ENCODE measurements around the gene MFSD1.

The MFSD1 gene

GRCh38 chr3:158808697-158809096, 6.8 kb downstream of the MFSD1 start:
- no peak for TF ChIP-seq CTCF (IDR thresholded peaks at IDR 0.05; ENCODE audit: low read depth, low read length, missing control alignments)
- DNase-seq (ENCODE audit: low read depth): no peak
- H3K4me3 ChIP-seq (ENCODE audit: low read depth, low read length): no peak overlapping the region

- no peak overlapping the region for H3K4me3 ChIP-seq (ENCODE audit: low read depth, low read length)
- TF ChIP-seq CTCF (IDR thresholded peaks at IDR 0.05; ENCODE audit: low read depth, low read length, missing control alignments): no peak
- no peak for DNase-seq (ENCODE audit: low read depth)
These were observed 7.8 kb downstream of the MFSD1 start for GRCh38 chr3:158809642-158810041.

GRCh38 chr3:158810823-158811724, 9.2 kb downstream of the MFSD1 start:
- TF ChIP-seq CTCF (IDR thresholded peaks at IDR 0.05; ENCODE audit: low read depth, low read length, missing control alignments): no peak
- H3K4me3 ChIP-seq (ENCODE audit: low read depth, low read length): no peak overlapping the region
- no peak for DNase-seq (ENCODE audit: low read depth)

- no peak for DNase-seq (ENCODE audit: low read depth)
- TF ChIP-seq CTCF (IDR thresholded peaks at IDR 0.05; ENCODE audit: low read depth, low read length, missing control alignments): no peak
- no peak overlapping the region for H3K4me3 ChIP-seq (ENCODE audit: low read depth, low read length)
These were observed 17.4 kb downstream of the MFSD1 start for GRCh38 chr3:158819282-158819681.

- no peak for TF ChIP-seq CTCF (IDR thresholded peaks at IDR 0.05; ENCODE audit: low read depth, low read length, missing control alignments)
- DNase-seq (ENCODE audit: low read depth): no peak
- no peak overlapping the region for H3K4me3 ChIP-seq (ENCODE audit: low read depth, low read length)
These were observed 18.7 kb downstream of the MFSD1 start for GRCh38 chr3:158820521-158820920.

GRCh38 chr3:158821847-158822246, 20.0 kb downstream of the MFSD1 start:
- H3K4me3 ChIP-seq (ENCODE audit: low read depth, low read length): no peak overlapping the region
- DNase-seq (ENCODE audit: low read depth): no peak
- TF ChIP-seq CTCF (IDR thresholded peaks at IDR 0.05; ENCODE audit: low read depth, low read length, missing control alignments): no peak

- no peak for TF ChIP-seq CTCF (IDR thresholded peaks at IDR 0.05; ENCODE audit: low read depth, low read length, missing control alignments)
- DNase-seq (ENCODE audit: low read depth): no peak
- no peak overlapping the region for H3K4me3 ChIP-seq (ENCODE audit: low read depth, low read length)
These were observed 21.6 kb downstream of the MFSD1 start for GRCh38 chr3:158823426-158823825.
